GM18907 (cell line): ENCODE results near the gene NKX6-1.
A peak's percentile ranks its signal among the peaks of the same experiment; 100 is the strongest.

Experiments used
- ATAC-seq: cut with Tn5 transposase; IDR thresholded peaks from one replicate; pipeline ENCODE4 v1.9.1; 2021; ENCODE audit warnings: mild to moderate bottlenecking, moderate library complexity; ENCODE audit not compliant: unreplicated experiment

The NKX6-1 gene

GRCh38 chr4:84498935-84499623 is at the start of gene NKX6-1:
TSS of gene NKX6-1 (minus strand) at chr4:84499292. CDS start at chr4:84498228, 1,064 bp downstream.
- ATAC-seq, result no peak

GRCh38 chr4:84547211-84547610 is 48.1 kb upstream of the NKX6-1 start:
- no peak for ATAC-seq

- no peak for ATAC-seq
Observed at GRCh38 chr4:84545093-84545492, 46.0 kb upstream of the NKX6-1 start.

GRCh38 chr4:84535901-84536300 is 36.8 kb upstream of the NKX6-1 start:
- no peak for ATAC-seq

- ATAC-seq, result no peak
Observed at GRCh38 chr4:84531689-84532088, 32.6 kb upstream of the NKX6-1 start.

GRCh38 chr4:84530871-84531270 is 31.8 kb upstream of the NKX6-1 start:
- ATAC-seq, result no peak

GRCh38 chr4:84530454-84530853 is 31.4 kb upstream of the NKX6-1 start:
- no peak for ATAC-seq

GRCh38 chr4:84529169-84529751 is 30.2 kb upstream of the NKX6-1 start:
- ATAC-seq, result peak; percentile 57

GRCh38 chr4:84527391-84527790 is 28.3 kb upstream of the NKX6-1 start:
- ATAC-seq, result no peak

GRCh38 chr4:84515075-84515474 is 16.0 kb upstream of the NKX6-1 start:
- no peak for ATAC-seq

- ATAC-seq, result no peak
Observed at GRCh38 chr4:84512277-84512676, 13.2 kb upstream of the NKX6-1 start.

- no peak for ATAC-seq
Observed at GRCh38 chr4:84511703-84512102, 12.6 kb upstream of the NKX6-1 start.

- ATAC-seq, result no peak
Observed at GRCh38 chr4:84507941-84508340, 8.8 kb upstream of the NKX6-1 start.

GRCh38 chr4:84504821-84505220 is 5.7 kb upstream of the NKX6-1 start:
- no peak for ATAC-seq

GRCh38 chr4:84503495-84504437 is 4.7 kb upstream of the NKX6-1 start:
- ATAC-seq, result peak; percentile 89

GRCh38 chr4:84502955-84503373 is 3.9 kb upstream of the NKX6-1 start:
- ATAC-seq, result no peak

GRCh38 chr4:84502333-84502954 is 3.4 kb upstream of the NKX6-1 start:
- ATAC-seq, result no peak

GRCh38 chr4:84501721-84502267 is 2.7 kb upstream of the NKX6-1 start:
- no peak for ATAC-seq

GRCh38 chr4:84501202-84501503 is 2.1 kb upstream of the NKX6-1 start:
- no peak for ATAC-seq

- ATAC-seq, result no peak
Observed at GRCh38 chr4:84500386-84501201, 1.5 kb upstream of the NKX6-1 start.
